GM19239 (cell line): ENCODE results near the gene SNRNP70.
"Not testable (repeated sequence)": the region's sequence is repeated elsewhere in the genome, so short reads cannot be mapped to it uniquely, and the experiment has no call there.

Experiments
- DNase-seq: peaks from one replicate; pipeline ENCODE4 v3.0.0; 2011; ENCODE audit warnings: low spot score; ENCODE audit not compliant: insufficient read length
- FAIRE-seq: peaks from 2 replicates; lab custom pipeline; 2011; peaks lifted over from hg19 to GRCh38; lab: Jason Lieb, UNC

Gene SNRNP70

GRCh38 chr19:49135686-49136085 lies 50.4 kb downstream of the SNRNP70 start:
- FAIRE-seq (no peak), DNase-seq (no peak)

- FAIRE-seq = no peak
- DNase-seq = no peak
Observed at GRCh38 chr19:49136771-49137171, 51.5 kb downstream of the SNRNP70 start.

- no peak for FAIRE-seq
- DNase-seq = no peak
Observed at GRCh38 chr19:49140951-49141350, 55.7 kb downstream of the SNRNP70 start.

- DNase-seq (no peak), FAIRE-seq (no peak)
Observed at GRCh38 chr19:49141352-49141751, 56.1 kb downstream of the SNRNP70 start.

DNA sequence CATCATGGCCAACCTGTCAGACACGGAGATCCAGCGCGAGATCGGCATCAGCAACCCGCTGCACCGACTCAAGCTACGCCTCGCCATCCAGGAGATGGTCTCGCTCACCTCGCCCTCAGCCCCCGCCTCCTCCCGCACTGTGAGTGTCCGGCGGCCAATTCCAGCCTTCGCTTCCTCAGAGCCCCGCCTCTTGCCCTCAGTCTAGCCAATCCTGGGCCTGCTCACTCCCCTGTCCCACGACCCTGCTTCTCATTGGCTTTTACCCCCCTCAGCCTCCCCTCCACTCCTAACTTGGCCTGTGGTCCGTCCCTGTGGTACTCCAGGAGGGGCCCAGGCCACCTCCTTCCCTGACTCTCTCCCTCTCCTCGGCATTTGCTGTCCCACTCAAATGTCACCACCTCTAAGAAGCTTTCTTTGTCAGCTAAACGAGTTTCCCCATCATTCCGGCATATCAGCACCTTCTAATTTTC lies 57.6 kb downstream of the SNRNP70 start:
- peak; percentile 68 for DNase-seq
- FAIRE-seq = peak; percentile 21

DNA sequence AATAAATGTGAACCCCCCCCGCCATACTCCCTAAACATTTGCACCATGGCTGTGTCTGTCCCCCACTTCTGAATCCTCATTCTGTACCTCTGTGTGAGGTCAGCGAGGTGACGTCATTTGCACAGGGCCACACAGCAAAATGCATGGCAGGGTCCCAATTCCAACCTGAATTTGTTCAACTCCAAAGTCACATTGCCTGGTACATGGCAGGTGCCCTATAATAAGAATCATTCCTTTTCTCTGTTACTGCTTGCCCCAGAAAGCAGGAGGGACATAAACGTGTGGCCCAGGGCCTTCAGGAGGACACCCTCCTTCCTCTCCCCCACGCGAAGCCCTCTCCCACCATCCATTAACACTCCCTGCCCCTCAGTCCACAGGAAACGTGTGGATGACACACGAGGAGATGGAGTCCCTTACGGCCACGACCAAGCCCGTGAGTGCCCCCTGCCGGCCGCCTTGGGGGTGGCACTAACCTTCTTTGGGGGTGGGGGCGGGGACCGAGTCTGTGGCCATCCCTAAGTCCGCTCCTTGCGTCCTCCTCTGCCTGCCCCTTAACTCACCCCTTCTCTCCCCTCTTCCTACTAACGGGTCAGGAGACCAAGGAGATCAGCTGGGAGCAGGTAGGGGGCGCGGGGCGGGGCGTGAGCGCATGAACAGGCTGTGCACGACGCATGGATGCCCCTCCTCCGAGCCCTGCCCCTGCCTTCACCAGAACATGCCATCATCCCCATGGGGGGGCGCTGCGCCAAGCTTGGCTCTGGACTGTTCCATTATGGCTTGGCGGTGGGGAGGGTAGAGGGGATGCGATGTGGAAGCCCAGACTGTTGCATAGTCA lies 60.5 kb downstream of the SNRNP70 start:
- FAIRE-seq (no peak), DNase-seq (peak; percentile 68)

- not testable (repeated sequence) for FAIRE-seq, DNase-seq
Observed at GRCh38 chr19:49146408-49146770, 61.1 kb downstream of the SNRNP70 start.

GRCh38 chr19:49148044-49148682 lies 62.9 kb downstream of the SNRNP70 start:
- FAIRE-seq (no peak), DNase-seq (no peak)

DNA sequence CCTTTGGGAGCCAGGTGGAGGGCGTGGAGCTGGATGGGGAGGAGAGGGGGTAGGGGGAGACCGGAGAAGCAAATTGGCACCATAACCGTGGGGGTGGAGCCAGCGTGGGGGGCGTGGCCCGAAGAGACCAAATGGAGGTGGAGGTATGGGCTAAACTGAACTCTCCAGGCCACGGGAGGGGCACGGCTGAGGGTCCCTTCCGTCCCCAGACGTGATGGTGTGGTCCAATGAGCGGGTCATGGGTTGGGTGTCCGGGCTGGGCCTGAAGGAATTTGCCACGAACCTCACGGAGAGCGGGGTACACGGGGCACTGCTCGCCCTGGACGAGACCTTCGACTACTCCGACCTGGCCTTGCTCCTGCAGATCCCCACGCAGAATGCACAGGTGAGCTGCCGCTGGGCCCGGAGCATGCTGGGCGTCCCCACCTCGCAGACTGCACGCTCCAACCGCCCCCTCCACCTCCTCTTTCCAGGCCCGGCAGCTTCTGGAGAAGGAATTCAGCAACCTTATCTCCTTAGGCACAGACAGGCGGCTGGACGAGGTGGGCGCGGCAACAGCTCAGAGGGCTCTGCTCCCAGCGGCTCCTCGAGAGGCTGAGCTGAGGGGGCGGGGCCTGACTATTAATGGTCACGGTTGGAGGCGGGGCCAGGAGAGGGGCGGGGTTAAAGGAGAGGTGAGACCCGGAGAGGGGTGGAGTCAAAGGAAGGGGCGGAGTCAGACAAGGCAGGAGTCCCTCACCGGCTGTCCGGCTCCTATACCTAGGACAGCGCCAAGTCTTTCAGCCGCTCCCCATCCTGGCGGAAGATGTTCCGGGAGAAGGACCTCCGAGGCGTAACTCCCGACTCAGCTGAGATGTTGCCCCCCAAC lies 63.8 kb downstream of the SNRNP70 start:
- DNase-seq (peak; percentile 65), FAIRE-seq (no peak)

- FAIRE-seq (no peak), DNase-seq (no peak)
Observed at GRCh38 chr19:49149652-49150105, 64.4 kb downstream of the SNRNP70 start.

GRCh38 chr19:49150106-49150943 lies 65.1 kb downstream of the SNRNP70 start:
- DNase-seq (peak; percentile 62), FAIRE-seq (no peak)

GRCh38 chr19:49150944-49151243 lies 65.6 kb downstream of the SNRNP70 start:
- no peak for FAIRE-seq
- DNase-seq = no peak

GRCh38 chr19:49151267-49152118 lies 66.2 kb downstream of the SNRNP70 start:
- DNase-seq (no peak), FAIRE-seq (no peak)

- no peak for DNase-seq
- no peak for FAIRE-seq
Observed at GRCh38 chr19:49152119-49152550, 66.9 kb downstream of the SNRNP70 start.

- no peak for FAIRE-seq
- no peak for DNase-seq
Observed at GRCh38 chr19:49153167-49153809, 68.0 kb downstream of the SNRNP70 start.

DNA sequence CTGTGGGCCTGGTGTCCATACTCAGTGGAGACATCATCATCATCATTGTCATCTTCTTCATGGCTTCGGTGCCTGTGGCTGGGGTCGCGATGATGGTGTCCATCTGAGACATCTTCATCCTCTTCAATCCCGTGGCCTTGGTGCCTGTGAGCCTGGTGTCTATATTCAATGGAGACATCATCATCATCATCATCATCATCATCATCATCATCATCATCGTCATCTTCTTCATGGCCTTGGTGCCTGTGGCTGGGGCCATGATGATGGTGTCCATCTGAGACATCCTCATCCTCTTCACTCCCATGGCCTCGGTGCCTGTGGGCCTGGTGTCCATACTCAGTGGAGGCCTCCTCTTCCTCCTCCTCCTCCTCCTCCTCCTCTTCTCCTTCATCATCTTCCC lies 69.0 kb downstream of the SNRNP70 start:
- FAIRE-seq = no peak

GRCh38 chr19:49155005-49155819 lies 70.0 kb downstream of the SNRNP70 start, which contains the start of gene HRC:
Gene HRC (minus strand): TSS chr19:49155396. CDS start chr19:49155237, 159 bp downstream.
- DNase-seq = no peak
- FAIRE-seq = no peak

More for the DNA sequence above, 69.0 kb downstream of the SNRNP70 start:
- DNase-seq = no peak
